Measurements from ENCODE around the gene EPN2. TPM values are rescaled to one million over a fixed set of nuclear protein-coding genes. Genes with fewer than 3 reads are reported as not detected.

Gene EPN2
- total RNA-seq, 1 experiment from 2014 or later: 57.8 TPM

DNA sequence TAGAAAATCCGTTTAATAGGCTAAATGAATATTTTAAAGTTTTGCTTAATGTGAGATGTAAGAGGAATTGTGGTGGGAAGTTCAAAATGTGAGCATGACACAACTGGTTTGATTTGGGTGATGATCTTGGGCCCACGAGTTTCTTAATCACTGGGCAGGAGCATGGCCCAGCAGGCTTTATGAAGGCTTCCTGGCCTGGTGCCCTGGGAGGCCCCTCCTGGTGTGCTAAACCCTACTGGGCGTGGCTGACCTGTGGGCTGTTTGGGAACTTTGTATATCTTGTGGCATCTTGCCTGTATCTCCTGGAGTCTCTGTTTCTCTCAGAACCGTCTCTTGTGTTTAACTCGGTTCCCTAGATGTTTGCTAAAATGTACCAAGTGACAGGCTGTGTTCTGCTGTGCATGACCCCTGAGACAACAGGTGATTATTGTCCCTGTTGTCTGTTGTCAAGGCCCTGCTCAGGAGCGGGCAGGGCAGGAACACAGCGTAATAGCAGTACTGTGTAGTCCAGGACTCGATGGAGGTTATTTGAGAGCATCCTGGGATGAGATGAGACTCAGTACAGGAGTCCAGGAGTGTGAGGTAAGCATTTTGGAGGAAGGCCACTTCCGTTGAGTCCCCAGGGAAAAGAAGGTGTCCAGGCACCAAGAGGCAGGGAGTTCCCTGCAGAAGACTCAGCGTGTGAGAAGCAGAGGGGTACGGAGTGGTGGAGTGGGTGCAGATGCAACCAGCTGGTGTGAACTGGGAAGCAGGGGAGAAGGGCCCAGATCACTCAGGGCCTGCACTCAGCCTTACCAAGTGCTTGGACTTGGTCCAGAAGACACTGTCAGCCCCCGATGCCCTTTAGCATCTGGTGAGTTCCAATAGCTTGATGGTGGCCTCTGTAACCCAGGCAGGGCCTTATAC, 76.8 kb downstream of the EPN2 start:
- no peaks in the 10 kb centered on the region for H3K79me2 ChIP-seq (ENCODE audit: insufficient read depth, low read length)
- peaks cover 4% of the 10 kb centered on the region for H3K4me1 ChIP-seq (ENCODE audit: insufficient read depth, low read length)
- H2BK15ac ChIP-seq (ENCODE audit: low read depth, low read length): no peak overlapping the region
- no peaks in the 10 kb centered on the region for H3K23me2 ChIP-seq (ENCODE audit: insufficient read length, low read depth, low read length, poor library complexity, severe bottlenecking)
- H4K5ac ChIP-seq (ENCODE audit: insufficient read length, low read depth, low read length): no peak overlapping the region
- Mint-ChIP-seq H3K4me1 (peaks cover 27 to 34% of the 10 kb centered on the region in 2 experiments), H3K27ac (peak overlapping the region in 1 of 3 experiments; percentile 45; a peak in 3 of 7 replicates), H3K36me3 (ENCODE audit: insufficient read depth in 1 of 3, low read depth in 3 of 3) (peaks cover 15 to 70% (median 42%) of the 10 kb centered on the region in 3 experiments; a peak in 6 of 7 replicates), H3K9me3 (no peaks in the 10 kb centered on the region), H3K4me3 (no peak overlapping the region), H3K27me3 (ENCODE audit: low read depth) (no peaks in the 10 kb centered on the region)
- no peak overlapping the region for H4K91ac ChIP-seq (ENCODE audit: insufficient read length, low read depth, low read length)
- H3K4me2 ChIP-seq (ENCODE audit: insufficient read depth, insufficient read length, low read length): no peak overlapping the region
- H3K18ac ChIP-seq (ENCODE audit: insufficient read length, low read depth, low read length): no peak overlapping the region
- no peaks in the 10 kb centered on the region for H3K9me3 ChIP-seq (ENCODE audit: control insufficient read depth, low read depth, low read length)
- H2BK20ac ChIP-seq (ENCODE audit: low read depth, low read length, poor library complexity, severe bottlenecking): no peak overlapping the region
- H2BK5ac ChIP-seq (ENCODE audit: insufficient read length, low read length): no peak overlapping the region
- H3K27ac ChIP-seq (ENCODE audit: insufficient read length, low read depth, low read length): no peak overlapping the region
- no peak overlapping the region for H3T11ph ChIP-seq (ENCODE audit: low read length)
- no peak overlapping the region for H3K56ac ChIP-seq (ENCODE audit: insufficient read length, low read depth, low read length)
- no peak overlapping the region for H3K4ac ChIP-seq (ENCODE audit: low read depth, low read length)
- H3K9ac ChIP-seq (ENCODE audit: extremely low read depth, insufficient read length, low read length): no peak overlapping the region
- no peak overlapping the region for H2BK120ac ChIP-seq (ENCODE audit: low read depth, low read length, poor library complexity, severe bottlenecking)
- no peaks in the 10 kb centered on the region for H3K79me1 ChIP-seq (ENCODE audit: insufficient read depth, low read depth, low read length, poor library complexity, severe bottlenecking)
- no peak overlapping the region for H2AK5ac ChIP-seq (ENCODE audit: insufficient read length, low read length)
- no peak overlapping the region for H3K23ac ChIP-seq (ENCODE audit: insufficient read length, low read depth, low read length)
- DNase-seq: no peak
- no peak overlapping the region for H3K14ac ChIP-seq (ENCODE audit: insufficient read depth, low read length)
- TF ChIP-seq, protein P1, sequence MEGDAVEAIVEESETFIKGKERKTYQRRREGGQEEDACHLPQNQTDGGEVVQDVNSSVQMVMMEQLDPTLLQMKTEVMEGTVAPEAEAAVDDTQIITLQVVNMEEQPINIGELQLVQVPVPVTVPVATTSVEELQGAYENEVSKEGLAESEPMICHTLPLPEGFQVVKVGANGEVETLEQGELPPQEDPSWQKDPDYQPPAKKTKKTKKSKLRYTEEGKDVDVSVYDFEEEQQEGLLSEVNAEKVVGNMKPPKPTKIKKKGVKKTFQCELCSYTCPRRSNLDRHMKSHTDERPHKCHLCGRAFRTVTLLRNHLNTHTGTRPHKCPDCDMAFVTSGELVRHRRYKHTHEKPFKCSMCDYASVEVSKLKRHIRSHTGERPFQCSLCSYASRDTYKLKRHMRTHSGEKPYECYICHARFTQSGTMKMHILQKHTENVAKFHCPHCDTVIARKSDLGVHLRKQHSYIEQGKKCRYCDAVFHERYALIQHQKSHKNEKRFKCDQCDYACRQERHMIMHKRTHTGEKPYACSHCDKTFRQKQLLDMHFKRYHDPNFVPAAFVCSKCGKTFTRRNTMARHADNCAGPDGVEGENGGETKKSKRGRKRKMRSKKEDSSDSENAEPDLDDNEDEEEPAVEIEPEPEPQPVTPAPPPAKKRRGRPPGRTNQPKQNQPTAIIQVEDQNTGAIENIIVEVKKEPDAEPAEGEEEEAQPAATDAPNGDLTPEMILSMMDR (conservative IDR thresholded peaks at IDR 0.05): no peak
- no peak overlapping the region for H2AFZ ChIP-seq (ENCODE audit: low read length)
- H3K27me3 ChIP-seq (ENCODE audit: insufficient read depth, low read length): no peaks in the 10 kb centered on the region
- no peak overlapping the region for H2BK12ac ChIP-seq (ENCODE audit: insufficient read length, low read depth, low read length)
- no peak overlapping the region for H4K8ac ChIP-seq (replicated peaks; ENCODE audit: insufficient read length, low read depth, low read length)
- peaks cover 2% of the 10 kb centered on the region for H4K20me1 ChIP-seq (ENCODE audit: control insufficient read depth, insufficient read depth, insufficient read length)
- WGBS (ENCODE audit: extremely low coverage, insufficient read length, low lambda C conversion rate): 100% methylated on average over 1 of the region's 12 CpGs

Data from H9 (cell line).